LHCN-M2 (cell line): ENCODE results near the gene IQCF6. TPM values are rescaled to one million over a fixed set of nuclear protein-coding genes. Genes with fewer than 3 reads are reported as not detected.
"Not testable (repeated sequence)": the region's sequence is repeated elsewhere in the genome, so short reads cannot be mapped to it uniquely, and the experiment has no call there.

ENCODE experiments used
- DNase-seq: peaks from one replicate; pipeline ENCODE4 v3.0.0-alpha.2; 2012; ENCODE audit warnings: low read depth
- polyA plus RNA-seq: library from polyadenylated mRNA; unstranded; fragments of >200 nt; gene quantifications from one replicate; pipeline ENCODE4 v1.2.1, GENCODE V29; 2012; ENCODE audit warnings: missing spikeins
- total RNA-seq: library from RNA; depleted of rRNA; stranded (reverse); fragments of >200 nt; gene quantifications from 2 replicates; pipeline ENCODE4 v1.2.3, GENCODE V29; 2014; rRNA removed

IQCF6 gene
- total RNA-seq: not detected in 2 replicates
- not detected for polyA plus RNA-seq

DNA sequence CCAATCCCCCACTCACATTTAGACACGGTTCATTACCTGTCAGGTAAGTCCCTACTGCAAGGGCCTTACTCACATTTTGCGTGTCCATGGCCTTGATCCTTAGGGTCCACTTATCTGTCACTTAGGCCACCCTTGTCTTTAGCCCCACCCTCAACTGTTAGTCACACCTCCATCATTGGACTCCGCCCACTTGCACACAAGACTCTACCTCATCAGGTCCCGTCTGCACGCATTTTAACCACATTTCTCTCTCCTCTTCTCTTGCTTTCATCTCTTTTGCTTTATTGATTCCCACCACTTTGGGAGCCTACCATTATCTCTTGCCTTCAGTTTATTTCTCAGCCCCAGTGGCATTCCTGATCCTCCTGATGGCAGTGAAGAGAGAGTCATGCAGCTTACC lies at the start of gene IQCF6:
Gene IQCF6 (minus strand): TSS at position 101 of the 400 bp plus-strand sequence. CDS start 13 bp downstream, at position 88.
- DNase-seq: no peak

DNA sequence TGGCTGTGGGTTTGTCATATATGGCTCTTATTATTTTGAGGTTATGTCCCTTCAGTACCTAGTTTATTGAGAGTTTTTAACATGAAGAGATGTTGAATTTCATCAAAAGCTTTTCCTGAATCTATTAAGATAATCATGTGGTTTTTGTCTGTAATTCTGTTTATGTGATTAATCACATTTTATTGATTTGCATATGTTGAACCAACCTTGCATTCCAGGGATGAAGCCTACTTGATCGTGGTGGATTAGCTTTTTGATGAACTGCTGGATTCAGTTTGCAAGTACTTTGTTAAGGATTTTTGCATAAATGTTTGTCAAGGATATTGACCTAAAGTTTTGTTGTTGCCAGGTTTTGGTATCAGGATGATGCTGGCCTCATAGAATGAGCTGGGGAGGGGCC lies 49.3 kb upstream of the IQCF6 start:
- DNase-seq: no peak

DNA sequence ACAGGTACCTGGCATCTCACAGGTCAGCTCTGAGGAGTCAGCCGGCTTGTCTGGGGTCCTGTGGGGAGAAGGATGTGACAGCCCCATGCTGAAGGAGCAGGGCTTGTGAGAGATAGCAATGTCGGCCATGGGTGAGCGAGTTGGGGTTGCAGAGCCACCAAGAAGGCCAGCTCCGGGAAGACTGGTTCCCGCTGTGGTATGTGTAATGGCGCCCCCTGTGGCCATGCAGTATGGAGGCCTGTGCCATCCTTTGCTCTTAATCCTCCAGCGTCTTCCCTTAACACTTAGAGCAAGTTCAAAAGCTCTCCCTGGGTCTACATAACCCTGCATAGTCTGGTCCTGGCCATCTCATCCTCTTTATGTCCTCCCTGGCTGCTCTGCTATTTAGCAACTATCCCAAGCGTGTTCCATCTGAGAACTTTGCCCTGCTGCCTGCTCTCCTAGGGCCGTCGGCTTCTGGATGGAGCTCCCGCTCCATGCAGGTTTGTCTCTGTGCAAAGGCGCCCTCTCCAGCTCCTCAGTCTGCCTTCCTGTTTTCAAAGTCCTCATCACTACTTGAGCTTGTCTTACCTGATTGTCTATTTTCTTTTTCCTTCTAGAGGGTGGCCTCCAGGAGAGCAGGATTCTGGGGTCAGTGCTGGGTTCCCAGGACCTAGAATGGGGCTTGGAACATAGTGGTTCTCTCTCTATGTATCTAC lies 40.8 kb upstream of the IQCF6 start:
- no peak for DNase-seq

DNA sequence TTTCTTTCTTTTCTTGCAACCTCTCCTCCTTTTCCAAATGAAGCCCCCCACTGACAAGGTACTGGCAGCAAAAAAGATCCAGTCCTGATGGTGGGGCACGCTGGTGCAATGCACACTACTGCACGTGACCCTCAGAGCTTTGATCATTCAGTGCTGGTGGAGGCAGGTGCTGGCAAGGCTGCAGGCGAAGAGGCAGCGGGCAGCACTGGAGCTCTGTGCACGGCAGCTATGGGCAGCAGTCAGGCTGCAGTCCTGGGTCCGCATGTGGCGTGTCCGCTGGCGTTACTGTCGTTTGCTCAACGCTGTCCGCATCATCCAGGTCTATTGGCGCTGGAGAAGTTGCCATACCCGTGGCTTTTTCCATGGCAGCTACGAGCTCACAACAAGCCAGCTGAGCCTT lies 40.1 kb upstream of the IQCF6 start:
- no peak for DNase-seq

DNA sequence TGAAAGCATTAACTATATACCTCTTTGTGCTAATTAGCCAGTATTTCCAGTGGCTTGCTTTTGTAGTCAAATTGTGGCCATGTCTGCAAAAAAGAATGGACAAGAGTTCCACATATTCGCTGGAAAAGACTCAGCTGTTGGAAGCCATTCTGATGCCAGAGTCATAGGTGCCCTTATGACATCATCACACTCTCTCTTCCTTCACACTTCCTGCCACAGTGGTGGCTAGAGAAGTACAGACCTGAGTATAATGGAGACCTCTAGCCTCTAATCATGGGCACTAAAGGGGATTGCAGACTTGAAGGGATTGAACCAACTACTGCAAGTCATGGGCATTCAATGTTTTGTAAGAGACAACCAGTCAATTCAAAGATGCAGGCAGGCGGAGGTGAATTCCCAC lies 38.3 kb upstream of the IQCF6 start:
- no peak for DNase-seq

DNA sequence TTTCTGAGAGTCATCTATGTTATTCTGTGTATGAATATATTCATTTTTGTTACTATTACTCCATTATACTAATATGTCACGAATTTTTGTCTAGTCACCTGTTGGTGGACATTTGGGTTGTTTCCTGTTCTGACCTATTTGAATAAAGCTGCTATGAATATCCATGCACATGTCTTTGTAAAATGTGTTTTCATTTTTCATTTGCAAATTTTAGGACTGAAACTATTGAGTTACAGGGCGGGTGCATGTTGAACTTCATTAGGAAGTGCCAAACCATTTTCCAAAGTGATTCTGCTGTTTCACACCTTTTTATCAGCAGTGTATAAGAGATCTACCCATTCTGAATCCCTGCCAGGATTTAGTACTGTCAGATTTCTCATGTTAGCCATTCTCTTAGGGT lies 37.7 kb upstream of the IQCF6 start:
- DNase-seq: no peak

DNA sequence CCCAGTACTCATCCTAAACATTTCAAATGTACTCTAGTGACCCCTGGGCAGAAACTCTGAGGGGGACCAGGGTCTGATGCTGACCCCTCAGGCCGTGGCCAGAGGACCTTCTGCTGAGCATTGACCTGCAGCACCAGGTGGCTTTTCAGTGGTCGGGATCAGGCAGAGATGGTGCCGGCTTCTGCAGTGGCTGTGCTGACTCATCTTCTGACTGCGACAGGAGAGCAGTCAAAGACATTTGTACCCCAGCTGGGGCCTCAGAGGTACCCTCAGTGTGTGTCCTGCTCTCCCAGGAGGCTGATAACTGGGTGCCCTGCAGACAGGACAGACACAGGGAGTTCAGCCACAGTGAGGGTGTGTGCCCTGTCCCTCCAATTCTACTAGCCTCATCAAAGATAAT lies 36.6 kb upstream of the IQCF6 start:
- no peak for DNase-seq

DNA sequence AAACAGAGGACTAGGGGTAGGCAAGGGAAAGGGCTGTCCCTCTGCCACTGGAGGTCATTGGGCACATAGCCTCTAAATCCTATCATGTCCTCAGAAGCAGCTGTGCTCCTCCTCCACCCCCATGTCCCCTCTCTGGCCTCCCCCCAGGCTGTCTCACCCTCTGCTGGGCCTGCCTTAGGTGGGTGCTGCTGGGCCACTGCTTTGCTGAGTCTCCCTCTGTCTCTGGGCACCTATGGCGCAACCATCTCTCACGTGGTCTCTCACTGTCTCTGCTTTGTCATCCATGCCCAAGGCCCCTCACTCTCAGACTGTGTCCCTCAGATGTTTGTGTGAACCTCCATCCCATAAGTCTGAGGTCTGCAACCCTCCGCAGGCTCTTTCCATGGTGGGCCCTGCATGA lies 35.0 kb upstream of the IQCF6 start:
- no peak for DNase-seq

DNA sequence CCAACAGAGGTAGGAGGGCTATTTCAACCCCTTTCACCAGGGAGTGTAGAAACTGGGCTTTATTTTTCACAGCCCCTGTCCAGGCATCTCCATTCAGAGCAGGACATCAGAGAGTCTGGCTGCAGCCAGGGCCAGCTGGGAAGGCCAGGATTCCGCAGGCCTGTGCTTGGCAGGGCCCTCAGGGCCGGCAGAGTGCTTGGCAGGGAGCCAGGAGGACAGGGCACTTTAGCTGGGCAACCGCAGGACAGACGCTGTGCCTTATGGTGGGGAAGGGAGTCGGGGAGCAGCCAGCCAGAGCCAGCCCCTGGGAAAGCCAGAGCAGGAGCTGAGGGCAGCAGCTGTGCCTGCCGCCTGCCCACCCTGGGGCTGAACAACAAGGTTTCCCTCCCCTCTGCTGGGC lies 34.5 kb upstream of the IQCF6 start:
- DNase-seq: peak; percentile 35

DNA sequence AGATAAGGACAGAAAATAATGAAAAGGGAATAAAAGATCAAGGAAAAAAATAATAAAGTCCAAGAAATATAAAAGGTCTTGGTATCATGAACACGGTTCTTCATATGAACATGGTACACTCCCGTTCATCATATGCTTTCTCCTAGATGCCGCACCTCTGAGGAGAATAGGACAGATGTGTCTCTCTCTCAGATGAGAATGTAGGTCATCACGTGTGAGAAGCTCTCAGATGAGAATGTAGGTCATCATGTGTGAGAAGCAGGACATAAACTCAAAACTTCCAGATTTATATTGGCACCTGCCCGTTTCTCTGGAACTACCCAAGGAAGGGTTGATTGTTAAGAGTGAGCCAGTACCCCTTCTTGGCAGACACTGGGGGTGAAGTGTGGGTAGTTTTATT lies 29.9 kb upstream of the IQCF6 start:
- DNase-seq: no peak

DNA sequence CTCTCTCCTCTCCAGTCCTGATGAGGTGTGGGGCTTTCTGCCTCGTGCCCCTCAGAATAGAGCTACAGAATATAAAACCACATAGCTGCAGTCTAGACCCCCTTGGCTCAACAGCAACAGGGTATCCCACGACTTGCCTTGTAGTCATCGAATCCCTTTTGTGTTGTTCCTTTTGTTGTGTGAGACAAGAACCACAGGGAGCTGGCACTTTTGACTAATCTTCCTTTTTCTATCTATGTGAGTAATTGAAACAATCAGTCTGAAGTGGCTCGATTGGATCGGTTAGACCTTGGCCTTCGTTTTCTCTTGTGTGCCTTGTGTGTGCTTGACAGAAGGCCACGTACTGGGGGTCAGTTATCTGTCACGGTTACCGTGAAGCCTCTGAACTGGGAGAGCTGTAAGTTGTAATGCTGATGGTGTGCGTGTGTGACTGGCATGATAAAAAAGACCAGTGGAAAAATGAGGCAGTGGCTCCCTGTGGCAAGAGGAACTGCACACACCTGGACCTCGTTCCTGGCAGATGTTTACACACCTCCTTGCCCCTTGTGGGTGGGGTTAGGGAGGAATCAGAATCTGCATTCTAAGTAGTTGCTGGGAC lies 23.2 kb upstream of the IQCF6 start:
- no peak for DNase-seq

DNA sequence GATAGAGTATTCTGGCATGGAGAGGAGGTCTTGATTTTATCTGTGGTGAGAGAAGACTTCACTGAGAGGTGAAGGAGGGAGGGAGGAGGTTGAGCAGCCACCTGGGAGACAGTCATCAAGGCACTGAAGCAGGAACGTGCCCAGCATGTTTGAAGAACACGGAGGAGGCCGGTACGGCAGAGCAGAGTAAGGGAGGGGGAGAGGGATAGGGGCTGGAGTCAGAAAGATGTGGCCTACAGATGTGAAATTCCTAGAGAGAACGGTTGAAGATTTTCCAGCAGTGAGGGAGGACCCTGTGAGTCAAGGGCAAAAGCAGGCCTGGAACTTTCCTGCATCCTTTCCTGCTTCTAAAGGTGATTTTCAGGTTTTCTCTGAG lies 21.7 kb upstream of the IQCF6 start:
- DNase-seq: no peak

DNA sequence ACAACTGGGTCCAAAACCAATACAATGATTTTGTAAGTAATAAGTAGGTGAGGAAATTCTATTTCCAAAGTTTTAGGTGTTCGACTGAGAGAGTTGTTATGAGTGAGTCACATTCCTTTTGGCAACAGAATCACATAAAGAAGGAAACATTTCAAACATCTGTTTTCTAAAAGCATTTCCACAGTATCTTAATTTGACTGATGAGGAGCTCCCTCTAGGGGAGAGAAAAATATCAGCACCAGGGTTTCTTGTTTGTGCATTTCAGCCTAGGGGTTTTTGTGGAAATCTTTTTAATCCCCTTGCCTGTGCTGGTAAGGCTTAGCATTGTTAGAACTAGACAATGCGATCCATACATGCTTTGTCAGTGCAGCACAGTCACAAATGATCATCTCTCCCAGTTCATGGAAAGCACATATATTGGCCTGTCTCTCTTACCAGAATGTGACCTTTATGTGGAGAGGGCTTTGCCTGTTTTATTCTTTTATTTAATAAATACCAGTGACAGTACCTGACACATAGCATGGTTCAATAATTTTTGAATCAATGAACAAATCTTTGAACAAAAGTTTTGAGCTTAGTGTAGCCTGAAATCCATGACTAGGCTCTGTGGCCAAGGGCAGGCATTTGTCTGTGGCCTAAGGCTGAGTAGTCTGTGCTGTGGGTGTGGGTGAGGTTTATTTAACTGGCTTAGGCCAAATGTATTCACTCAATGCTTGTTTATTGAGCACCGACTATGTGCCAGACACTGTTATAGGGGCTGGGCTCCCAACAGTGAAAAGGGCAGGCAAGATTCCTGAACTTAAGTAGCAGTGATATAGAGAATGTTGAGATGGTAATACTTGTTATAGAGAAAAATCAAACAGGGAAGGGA lies 21.1 kb upstream of the IQCF6 start:
- DNase-seq: peak; percentile 74

DNA sequence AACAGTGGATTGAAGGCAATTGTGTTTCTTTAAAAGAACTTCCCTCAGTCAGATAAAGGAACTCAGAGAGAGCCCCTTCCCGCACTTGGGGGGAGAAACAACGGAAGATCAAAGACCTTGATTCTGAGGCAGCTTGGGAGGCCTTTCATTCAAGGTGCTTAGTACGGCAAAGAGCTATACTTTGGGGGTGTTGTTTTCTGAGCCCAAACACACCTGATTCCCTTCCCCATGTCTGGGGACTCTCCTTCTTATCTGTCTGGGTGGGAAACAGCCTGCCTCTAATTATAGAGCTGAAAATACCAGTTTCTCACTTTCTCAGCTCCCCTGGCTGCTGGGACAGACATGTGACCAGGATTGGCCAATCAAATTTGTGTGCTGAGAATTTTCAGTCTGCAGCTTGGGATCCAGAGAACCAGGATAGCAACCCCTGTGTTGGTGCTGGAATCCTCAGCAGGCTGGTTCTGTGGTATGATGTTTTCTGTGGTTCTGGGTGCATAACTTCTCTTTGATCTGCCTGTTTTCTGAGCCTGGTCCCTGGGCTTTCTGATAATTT lies 19.4 kb upstream of the IQCF6 start:
- DNase-seq: no peak

DNA sequence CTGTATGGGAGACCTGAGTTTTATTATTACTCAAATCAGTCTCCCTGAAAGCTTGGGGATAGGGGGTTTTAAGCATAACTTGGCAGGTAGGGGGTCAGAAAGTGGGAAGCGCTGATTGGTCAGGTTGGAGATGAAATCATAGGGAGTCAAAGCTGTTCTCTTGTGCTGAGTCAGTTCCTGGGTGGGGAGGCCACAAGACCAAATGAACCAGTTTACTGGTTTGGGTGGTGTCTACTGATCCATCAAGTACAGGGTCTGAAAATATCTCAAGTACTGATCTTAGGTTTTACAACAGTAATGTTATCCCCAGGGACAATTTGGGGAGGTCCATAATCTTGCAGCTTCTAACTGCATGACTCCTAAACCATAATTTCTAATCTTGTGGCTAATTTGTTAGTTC lies 17.8 kb upstream of the IQCF6 start:
- no peak for DNase-seq

DNA sequence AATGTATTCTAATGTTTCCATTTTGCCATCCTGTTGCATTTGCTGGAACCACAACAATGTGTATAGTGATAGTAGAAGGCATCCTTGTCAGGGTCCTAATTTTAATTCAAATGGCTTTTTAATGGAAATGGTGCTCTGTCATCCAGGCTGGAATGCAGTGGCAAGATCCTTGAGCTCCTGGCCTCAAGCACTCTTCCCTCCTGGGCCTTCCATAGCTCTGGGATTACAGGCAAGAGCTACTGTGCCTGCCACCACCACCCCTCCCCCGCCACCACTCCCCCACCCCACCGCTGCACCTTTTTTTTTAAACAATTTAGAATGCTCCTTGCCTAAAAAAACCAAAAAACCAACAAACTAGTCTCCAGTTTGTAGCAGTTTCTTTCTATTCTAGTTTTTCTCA lies 15.2 kb upstream of the IQCF6 start:
- no peak for DNase-seq

DNA sequence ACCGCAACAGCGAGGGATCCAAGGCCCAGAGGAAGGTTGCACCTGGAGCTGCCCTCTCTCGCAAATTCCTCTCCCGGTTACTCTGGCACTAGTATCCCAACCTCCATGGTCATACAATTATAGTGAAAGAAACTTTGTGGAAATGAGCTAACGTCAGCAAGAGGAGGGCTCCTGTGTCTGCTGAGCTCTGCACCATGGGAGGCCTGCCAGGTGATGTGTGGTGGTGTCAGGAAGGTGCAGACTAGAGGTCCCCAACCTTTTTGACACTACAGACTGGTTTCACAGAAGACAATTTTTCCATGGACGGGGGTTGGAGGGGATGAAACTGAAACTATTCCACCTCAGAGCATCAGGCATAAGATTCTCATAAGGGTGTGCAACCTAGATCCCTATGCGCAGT lies 13.2 kb upstream of the IQCF6 start:
- DNase-seq: no peak

DNA sequence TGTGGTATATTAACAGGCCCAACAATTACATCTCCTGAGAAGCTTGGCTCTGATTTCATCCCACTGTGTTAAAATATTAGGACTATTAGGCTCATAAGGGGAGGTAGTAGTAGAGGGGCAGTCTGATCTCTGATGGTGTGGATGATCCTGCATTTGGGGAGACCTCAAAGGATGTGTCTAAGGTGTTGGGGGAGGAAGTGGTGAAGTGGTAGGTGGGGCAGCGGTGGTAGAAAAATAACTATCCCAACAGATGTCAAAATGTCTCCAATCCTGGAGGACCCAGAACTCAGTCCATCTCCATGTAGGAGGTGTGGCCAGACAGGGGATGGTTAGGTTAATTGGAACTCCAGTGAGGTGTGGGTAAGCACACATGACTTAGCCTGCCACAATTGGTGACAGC lies 10.4 kb upstream of the IQCF6 start:
- no peak for DNase-seq

DNA sequence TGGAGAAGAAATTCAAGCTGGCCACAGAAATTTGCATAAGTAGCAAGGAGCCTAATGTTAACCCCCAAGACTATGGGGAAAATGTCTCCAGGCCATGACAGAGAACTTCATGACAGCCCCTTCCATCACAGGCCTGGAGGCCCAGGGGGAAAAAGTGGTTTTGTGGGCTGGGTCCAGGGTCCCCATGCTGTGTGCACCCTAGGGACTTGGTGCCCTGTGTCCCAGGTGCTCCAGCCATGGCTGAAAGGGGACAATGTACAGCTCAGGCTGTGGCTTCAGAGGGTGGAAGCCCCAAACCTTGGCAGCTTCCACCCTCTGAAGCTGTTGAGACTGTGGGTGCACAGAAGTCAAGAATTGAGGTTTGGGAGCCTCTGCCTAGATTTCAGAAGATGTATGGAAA lies 8.5 kb upstream of the IQCF6 start:
- not testable (repeated sequence) for DNase-seq

DNA sequence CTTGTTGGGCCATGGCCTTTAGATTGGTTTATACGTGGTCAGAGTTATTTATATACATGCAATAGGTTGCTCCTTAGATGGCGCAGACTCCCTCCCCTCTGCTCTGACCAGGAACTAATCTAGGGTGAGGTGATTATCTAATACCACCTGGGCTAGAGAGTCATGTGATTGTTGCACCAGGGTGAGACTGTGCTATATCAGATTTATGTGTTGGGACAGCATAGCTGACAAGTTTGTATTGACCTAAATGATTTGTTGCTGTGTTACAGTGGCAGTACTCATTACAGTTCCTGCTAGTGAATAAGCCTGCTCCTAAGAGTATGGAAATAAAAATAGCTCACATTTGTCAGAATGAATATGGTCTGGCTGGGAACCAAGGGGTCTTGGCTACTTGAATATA lies 7.2 kb upstream of the IQCF6 start:
- no peak for DNase-seq

DNA sequence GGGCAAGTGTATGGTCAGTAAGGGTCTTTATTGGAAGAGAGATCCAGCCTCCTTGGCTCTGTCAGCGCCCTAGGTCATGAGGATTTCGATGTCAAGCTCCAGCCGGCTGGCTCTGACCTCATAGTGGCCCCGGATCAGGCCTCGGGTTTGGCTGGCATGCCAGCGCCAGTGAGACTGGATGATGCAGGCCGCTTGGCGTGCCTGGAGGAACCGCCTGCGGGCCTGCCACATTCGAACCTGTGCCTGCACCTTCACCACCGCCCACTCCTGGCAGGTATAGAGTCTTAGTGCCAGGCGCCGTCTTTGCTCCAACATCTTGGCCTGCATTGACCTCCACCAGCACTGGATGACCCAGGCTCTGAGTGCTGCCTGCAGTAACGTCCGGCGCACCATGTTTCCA lies 483 bp downstream of the IQCF6 start:
- DNase-seq: no peak

DNA sequence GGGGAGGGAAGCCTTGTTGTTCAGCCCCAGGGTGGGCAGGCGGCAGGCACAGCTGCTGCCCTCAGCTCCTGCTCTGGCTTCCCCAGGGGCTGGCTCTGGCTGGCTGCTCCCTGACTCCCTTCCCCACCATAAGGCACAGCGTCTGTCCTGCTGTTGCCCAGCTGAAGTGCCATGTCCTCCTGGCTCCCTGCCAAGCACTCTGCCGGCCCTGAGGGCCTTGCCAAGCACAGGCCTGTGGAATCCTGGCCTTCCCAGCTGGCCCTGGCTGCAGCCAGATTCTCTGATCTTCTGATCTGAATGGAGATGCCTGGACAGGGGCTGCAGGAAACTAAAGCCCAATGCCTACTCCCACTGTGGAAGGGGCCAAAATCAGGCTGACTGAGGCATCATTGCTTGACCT lies 1.1 kb downstream of the IQCF6 start:
- peak; percentile 4 for DNase-seq
